Measurements from ENCODE around the gene OR10A4. TPM values are rescaled to one million over a fixed set of nuclear protein-coding genes. Genes with fewer than 3 reads are reported as not detected.

OR10A4 gene
- total and polyA plus RNA-seq, 8 donors: not detected

DNA sequence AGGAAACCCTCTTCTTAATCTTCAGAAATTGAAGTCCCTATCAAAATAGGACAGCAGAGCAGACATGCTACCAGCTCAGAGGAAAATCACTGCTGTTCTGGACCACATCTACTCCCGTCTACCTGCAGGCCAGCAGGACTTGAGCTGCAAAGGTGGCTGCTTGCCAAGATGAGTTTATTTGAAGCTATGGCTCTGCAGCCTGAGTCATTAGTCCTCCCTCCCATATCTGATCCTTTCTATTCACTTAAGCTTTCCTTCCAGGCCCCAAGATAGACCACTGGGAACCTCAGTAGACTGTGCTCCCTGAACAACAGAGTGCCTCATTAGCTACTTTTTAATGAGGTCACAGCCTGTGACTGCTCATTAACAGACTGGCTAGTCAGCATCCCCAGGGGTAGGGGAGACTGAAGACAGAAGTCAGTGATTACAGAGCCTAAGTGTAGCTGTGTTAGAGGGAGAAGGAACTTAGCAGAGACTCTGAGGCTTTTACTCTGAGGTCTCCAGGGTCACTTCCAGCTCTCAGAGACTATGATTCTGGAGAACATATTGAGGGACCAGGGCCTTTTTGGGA is 20.4 kb upstream of the OR10A4 start:
- Histone ChIP-seq H3K4me1 (no peaks in the 10 kb centered on the region), H3K9me3 (no peaks in the 10 kb centered on the region), H3K27ac (no peak overlapping the region), H3K4me3 (no peak overlapping the region), H3K36me3 (no peaks in the 10 kb centered on the region), H3K27me3 (no peaks in the 10 kb centered on the region)
- FAIRE-seq (no peak), DNase-seq (no peak), ATAC-seq (no peak)
- TF ChIP-seq, protein P1, sequence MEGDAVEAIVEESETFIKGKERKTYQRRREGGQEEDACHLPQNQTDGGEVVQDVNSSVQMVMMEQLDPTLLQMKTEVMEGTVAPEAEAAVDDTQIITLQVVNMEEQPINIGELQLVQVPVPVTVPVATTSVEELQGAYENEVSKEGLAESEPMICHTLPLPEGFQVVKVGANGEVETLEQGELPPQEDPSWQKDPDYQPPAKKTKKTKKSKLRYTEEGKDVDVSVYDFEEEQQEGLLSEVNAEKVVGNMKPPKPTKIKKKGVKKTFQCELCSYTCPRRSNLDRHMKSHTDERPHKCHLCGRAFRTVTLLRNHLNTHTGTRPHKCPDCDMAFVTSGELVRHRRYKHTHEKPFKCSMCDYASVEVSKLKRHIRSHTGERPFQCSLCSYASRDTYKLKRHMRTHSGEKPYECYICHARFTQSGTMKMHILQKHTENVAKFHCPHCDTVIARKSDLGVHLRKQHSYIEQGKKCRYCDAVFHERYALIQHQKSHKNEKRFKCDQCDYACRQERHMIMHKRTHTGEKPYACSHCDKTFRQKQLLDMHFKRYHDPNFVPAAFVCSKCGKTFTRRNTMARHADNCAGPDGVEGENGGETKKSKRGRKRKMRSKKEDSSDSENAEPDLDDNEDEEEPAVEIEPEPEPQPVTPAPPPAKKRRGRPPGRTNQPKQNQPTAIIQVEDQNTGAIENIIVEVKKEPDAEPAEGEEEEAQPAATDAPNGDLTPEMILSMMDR (IDR thresholded peaks at IDR 0.05): no peak
- 35 to 61% methylated on average over 1 of the region's 1 CpG for WGBS, 2 donors
- intact Hi-C loops (cut with DNase I): no loop called here

DNA sequence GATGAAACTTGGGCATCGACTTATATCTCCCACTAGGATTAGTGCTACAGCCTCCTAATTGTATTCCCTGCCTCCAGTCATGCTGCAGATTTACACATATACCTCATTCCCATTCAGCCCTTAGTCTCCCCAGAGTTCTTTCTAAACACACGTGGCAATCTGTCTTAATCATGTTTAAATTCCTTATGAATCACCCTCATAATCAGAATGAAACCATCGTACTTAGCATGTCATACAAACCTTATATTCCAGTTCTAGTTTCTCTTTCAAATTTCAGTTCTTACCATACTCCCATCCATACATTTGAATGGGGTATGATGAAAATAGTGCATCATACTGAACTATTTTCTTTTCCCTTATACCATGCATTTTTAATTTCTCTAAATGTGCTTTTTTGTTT is 19.6 kb upstream of the OR10A4 start:
- whole genome bisulfite sequencing, 2 donors: 44 to 54% methylated on average over 3 of the region's 3 CpGs
- ATAC-seq: no peak
- intact Hi-C loops (cut with DNase I): no loop called here

DNA sequence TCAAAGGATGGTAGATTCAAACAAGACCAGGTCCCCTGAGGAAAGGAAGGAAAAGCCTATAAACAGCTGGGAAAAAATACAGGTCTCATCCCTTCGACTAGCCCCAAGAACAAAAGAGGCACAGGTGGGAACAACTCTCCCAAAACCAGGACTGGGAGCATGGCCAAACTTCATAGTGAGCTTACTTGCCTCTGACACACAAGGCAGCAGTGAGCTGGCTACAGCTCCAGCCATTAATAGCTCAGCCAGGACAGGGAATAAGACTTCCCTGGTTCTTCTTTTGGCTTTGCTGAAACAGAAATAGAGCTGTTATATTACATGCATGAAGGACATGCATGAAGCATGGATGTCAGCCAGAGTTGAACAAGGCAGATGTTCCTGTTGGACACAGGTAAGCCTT is 13.5 kb upstream of the OR10A4 start, which contains the start of gene OR10A2:
TSS of gene OR10A2 (plus strand) at position 97 of the 400 bp plus-strand sequence. CDS start 6,698 bp downstream, outside the sequence.
- Histone ChIP-seq H3K4me3 (no peak within 1 kb of the TSS), H3K9me3 (no peaks in the 10 kb centered on the region), H3K4me1 (no peaks in the 10 kb centered on the region), H3K36me3 (no peaks in the 10 kb centered on the region), H3K27me3 (no peaks in the 10 kb centered on the region), H3K27ac (no peak within 1 kb of the TSS)
- ATAC-seq: no peak
- TF ChIP-seq, protein P1 (IDR thresholded peaks at IDR 0.05): no peak
- intact Hi-C loops (cut with DNase I): no loop called here
- DNase-seq: no peak
- 32 to 37% methylated on average over 1 of the region's 1 CpG for WGBS, 2 donors
- no peak for FAIRE-seq

More for the DNA sequence above, 19.6 kb upstream of the OR10A4 start:
- no peaks in the 10 kb centered on the region for H3K4me1 ChIP-seq
- TF ChIP-seq, protein P1 (IDR thresholded peaks at IDR 0.05): no peak
- no peaks in the 10 kb centered on the region for H3K9me3 ChIP-seq
- no peak for FAIRE-seq
- H3K36me3 ChIP-seq: no peaks in the 10 kb centered on the region
- no peak overlapping the region for H3K4me3 ChIP-seq
- DNase-seq: no peak
- H3K27ac ChIP-seq: no peak overlapping the region
- H3K27me3 ChIP-seq: no peaks in the 10 kb centered on the region

DNA sequence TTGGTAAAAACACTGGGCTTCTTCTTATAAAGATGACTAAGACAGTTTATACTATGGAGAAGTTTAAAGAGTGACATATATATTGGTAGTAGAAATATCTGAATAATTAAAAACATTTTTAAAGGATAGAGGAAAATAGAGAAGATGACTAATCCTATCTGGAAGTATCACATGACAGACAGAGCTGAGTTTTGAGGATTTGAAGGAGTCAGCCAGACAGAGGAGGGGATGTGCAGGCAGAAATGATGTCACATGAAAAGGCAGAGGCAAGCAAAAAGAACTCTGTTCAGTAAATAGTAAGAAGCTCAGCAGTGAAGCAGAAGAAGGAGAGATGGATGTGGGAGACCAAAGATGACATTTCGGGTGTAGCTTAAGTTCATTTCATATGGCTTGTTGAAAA is 12.0 kb upstream of the OR10A4 start:
- Histone ChIP-seq H3K36me3 (no peaks in the 10 kb centered on the region), H3K27ac (no peak overlapping the region), H3K9me3 (no peaks in the 10 kb centered on the region), H3K27me3 (no peaks in the 10 kb centered on the region), H3K4me1 (no peaks in the 10 kb centered on the region), H3K4me3 (no peak overlapping the region)
- TF ChIP-seq, protein P1 (IDR thresholded peaks at IDR 0.05): no peak
- intact Hi-C loops (cut with DNase I): no loop called here
- FAIRE-seq (no peak), ATAC-seq (no peak), DNase-seq (no peak)
- 83 to 90% methylated on average over 1 of the region's 1 CpG for WGBS, 2 donors

DNA sequence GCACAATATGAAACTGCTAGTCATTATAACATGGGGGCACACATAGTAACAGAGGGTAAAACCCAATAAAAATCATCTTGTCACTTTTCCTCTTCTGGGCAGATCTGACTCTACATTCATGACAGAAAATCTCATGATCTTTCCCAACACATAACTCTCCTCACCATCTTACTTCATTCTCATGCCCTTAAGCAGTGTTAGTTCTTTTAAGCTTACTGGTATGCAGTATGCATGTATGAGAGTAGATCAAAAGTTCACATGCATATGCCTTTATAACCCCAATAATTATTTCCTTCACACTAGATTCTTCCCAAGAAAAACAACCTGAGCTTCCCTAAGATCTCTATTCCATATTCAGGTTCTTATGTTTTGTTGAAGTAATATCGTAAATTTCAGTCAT is 5.1 kb upstream of the OR10A4 start:
- ATAC-seq (no peak), DNase-seq (no peak), FAIRE-seq (no peak)
- no peak overlapping the region for H3K4me3 ChIP-seq
- H3K36me3 ChIP-seq: no peaks in the 10 kb centered on the region
- no peak overlapping the region for H3K27ac ChIP-seq
- intact Hi-C loops (cut with DNase I): no loop called here
- no peaks in the 10 kb centered on the region for H3K4me1 ChIP-seq
- TF ChIP-seq, protein P1 (IDR thresholded peaks at IDR 0.05): no peak
- H3K27me3 ChIP-seq: no peaks in the 10 kb centered on the region
- H3K9me3 ChIP-seq: no peaks in the 10 kb centered on the region
- 65 to 70% methylated on average over 1 of the region's 1 CpG for WGBS, 2 donors
